GM21390 (cell line): Measurements from ENCODE around the gene ARNT2.

Experiments
- ATAC-seq: cut with Tn5 transposase; IDR thresholded peaks from one replicate; pipeline ENCODE4 v1.9.1; 2021; ENCODE audit not compliant: unreplicated experiment

Gene ARNT2

DNA sequence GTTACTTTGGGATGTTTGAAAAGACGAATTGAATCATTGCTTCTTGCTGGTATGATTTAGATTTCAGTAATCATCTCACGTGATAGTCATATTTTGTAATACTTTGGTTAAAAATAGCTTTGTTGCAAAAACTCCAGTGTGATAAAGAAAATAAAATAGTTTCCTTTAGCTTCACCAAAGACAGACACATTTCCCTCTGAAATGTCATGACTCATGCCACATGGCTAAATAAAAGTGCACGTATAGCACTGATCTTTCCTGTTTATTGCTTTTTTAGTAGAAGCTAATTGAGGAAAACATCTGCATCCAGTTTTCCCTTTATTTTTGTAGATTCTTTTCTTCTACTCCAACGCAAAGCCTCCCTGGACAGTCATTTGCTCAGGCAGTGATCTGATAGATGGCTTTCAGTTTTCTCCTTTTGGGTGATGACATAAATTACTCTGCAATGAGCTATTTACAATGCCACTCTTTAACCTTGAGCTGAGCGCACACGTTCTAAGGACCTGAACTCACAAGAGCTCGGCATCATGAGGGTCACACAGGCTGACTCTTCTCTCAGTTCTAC is 84.9 kb downstream of the ARNT2 start:
- no peak for ATAC-seq

DNA sequence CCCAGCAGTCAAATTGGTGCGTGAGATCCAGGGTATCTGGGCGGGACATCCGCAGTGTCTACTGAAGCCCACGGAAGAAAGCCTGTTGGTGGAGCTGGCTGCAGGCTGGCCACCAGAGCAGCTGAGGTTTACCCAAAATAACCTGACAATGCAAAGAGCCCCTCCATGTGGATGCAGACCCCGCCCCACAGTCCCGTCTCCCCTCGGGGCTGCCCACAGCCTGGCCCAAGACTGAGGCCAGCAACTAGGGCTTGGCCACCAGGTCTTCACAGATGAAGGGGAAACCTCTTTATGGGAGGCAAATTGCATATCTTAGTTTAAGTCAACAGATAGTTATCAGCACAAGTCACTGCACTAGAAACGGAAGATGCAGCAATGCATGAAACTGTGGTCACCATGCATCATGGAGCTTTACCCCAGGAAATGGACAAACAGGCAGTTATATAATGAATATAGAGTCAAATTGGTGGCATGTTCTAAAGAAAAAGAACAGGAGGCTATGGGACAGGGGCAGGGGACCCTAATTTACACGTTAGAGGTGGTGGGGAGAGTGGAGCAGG is 86.3 kb downstream of the ARNT2 start:
- ATAC-seq: no peak

GRCh38 chr15:80491163-80491847 is 87.1 kb downstream of the ARNT2 start:
- no peak for ATAC-seq

GRCh38 chr15:80492409-80492808 is 88.2 kb downstream of the ARNT2 start:
- ATAC-seq: no peak

DNA sequence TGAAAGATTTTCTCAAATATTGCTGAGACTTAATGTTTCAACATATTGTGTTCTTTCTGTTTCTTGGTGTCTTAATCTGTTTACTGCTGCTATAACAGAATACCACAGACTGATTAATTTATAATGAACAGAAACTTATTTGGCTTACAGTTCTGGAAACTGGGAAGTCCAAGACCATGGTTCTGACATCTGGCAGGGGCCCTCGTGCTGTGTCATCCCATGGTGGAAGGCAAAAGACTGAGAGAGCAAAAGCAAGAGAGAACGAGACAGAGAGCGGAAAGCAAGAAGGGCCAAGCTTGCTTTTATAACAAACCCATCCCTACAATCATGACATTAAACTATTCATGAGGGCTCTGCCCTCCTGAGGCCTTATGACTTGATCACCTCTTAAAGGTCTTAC is 88.7 kb downstream of the ARNT2 start:
- ATAC-seq: no peak

DNA sequence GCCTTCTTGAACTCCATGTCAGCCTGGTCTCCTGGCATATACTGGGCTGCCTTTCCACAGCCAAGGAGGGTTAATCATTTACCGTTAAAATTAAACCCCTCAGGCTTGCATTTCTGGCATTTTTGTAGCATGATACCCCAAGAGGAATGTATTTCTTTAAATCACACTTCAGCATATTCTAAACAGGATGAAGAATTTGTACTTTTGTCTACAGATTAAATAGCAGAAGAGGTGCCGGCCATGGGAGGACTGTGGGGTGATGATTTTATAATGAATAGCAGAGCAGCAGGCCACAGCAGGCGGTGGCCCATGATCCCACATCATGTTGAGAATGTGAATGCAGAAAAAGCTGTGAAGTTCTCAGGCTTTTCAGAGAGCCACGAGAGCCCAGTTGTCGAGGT is 90.2 kb downstream of the ARNT2 start:
- no peak for ATAC-seq

GRCh38 chr15:80494756-80495155 is 90.6 kb downstream of the ARNT2 start:
- ATAC-seq: no peak

GRCh38 chr15:80495401-80495942 is 91.3 kb downstream of the ARNT2 start:
- ATAC-seq: no peak

DNA sequence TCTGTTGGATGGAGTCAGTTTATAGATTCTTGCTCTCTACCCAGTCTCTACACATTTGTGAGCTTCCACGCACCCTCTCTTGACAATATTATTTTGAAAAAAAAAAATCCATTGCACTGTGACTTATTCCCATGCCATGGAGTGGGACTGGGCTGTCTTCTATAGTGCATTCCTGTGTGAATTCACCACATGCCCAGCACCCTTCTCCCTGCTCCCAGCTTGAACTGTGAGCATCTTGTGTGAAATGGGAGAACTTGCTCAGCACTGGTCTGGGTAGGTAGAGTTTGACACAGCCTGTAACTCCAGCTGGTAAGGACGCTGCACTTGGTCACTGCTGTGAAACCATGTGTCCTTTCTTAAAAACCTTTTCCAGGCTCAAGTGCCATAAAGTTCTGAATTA is 91.9 kb downstream of the ARNT2 start:
- no peak for ATAC-seq

GRCh38 chr15:80497221-80497620 is 93.0 kb downstream of the ARNT2 start:
- no peak for ATAC-seq

- ATAC-seq: no peak
Measured at GRCh38 chr15:80498652-80499051, 94.5 kb downstream of the ARNT2 start.

DNA sequence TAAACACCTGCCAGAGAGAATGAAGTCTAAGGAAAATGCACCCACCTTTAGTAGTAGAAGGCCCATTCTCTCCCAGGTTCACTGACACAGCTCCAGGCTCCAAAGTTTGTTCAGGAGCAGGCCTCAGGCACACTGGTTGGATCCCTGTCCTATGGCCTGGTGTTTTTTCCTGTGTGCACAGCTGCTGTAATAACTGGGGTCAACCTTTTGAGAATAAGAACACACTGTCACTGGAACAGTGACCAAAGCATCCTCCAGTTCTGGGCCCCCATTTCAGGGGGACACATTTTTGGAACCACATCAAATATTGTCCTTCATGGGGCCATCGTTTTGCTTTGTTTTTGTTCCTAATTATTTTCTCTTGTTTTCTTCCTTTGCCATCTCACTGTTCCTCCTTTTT is 95.8 kb downstream of the ARNT2 start:
- ATAC-seq: no peak

DNA sequence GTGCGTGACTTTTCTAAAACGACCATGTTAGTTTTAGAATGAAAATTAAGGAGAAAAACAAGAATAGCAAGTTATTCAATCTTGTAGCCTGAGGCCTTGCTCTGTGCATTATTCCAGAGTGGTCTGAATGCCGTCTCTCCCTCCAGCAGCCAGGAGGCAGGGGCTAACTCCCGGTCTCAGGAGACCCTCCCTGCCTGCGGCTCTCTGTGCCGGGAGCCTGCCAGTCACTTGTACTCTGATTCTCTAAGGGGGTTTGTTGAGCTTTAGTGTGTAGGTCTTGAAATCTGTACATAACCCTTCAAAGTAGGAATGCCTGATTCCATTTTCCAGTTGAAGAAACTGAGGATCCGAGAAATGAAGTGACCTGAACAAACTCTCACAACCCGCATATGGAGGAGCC is 97.3 kb downstream of the ARNT2 start:
- ATAC-seq: no peak

- ATAC-seq: no peak
Measured at GRCh38 chr15:80502782-80503181, 98.6 kb downstream of the ARNT2 start.

GRCh38 chr15:80503319-80503952 is 99.3 kb downstream of the ARNT2 start:
- ATAC-seq: no peak

DNA sequence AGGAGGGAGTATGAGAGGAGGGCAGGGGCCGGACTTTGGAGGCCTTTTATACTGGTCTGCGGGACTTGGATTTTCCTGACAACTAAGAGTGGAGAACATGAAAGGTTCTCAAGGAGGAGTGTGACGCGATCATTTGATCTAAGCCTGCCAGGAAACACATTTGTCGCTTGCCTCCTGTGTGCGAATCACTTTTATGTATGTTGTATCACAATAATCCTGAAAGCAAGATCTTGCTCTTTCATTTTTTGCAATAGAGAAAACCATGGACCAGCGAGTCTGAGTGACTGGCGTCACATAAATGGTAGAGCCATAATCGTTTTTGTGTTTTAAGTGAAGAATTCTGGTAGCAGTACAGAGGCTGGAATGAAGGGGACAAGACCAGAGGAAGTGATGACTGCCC is 100.7 kb downstream of the ARNT2 start:
- ATAC-seq: no peak

DNA sequence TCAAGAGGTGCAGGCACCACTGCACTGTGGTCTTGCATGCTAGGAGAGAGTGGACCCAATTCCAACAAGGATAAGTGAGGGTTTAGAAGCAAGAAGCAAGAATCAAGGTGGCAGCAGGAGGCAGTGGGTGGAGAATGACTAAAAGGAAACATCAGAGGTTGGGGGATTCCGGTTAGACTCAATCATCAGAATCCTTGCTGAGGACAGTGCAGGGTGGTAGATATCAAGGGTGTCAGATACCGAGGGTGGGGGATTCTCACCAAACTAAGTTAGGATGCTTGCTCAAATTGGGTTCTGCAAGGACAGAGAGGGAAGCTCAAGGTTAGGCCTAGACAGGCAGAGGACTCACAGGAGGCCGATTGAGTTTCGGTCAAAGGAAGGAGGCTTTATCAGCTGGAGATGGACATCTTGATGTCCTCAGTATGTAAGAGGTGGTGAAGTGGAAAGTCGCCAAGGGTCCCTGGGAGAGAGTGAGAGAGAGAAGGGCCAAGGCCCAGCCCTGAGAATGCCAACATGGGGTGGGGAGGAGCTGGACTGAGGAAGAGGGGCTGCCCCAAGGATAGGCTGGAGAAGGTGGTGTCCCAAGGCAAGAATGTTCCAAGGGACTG is 102.2 kb downstream of the ARNT2 start:
- no peak for ATAC-seq

DNA sequence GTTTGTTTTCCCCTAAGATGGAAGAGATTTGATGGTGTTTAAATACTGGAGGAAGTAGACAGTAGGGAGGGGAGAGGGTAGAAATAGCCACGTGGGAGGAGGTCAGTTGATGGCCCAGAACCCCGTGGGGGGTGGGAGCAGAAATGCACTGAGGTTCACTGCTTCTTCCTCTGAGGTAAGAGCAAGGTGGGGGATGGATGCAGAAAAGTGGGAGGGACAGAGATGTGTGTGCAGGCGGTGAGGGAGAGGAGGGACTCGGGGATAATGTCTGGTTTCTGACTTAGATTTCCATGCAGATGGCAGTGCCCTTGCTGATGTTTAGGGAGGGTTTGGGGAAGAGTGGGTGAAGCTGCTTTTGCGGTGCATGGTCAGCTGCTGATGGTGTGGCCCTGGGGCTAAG is 102.9 kb downstream of the ARNT2 start:
- no peak for ATAC-seq

DNA sequence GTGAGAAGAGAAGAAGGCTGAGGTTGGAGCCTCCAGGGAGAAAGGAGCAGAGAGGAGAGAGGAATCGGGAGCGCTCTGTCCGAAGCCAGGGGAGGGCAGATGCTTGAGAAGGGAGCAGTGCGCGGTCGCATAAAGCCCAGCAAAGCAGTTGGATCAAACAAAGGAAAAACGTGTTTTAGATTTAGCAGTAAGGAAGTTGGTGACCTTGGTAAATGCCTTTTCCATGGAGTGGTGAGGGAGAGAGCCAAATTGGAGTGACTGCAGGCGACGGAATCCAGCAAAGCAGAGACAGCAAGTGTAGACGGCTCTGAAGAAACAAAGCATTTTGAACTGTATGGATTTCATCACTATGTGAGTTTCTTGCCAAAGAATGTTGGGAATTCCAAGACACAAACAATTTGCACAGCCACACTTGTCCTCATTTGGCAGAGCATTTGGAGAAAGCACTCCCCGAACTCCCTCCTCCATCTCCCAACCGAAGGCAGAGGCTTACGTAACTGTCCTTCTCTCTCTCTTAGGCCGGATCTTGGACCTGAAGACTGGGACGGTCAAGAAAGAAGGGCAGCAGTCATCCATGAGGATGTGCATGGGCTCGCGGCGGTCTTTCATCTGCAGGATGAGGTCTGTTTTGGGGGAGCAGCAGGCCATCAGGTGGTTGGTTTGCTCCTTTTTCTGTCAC is 103.6 kb downstream of the ARNT2 start:
- ATAC-seq: no peak

- no peak for ATAC-seq
Measured at GRCh38 chr15:80508783-80509182, 104.6 kb downstream of the ARNT2 start.

GRCh38 chr15:80509800-80510199 is 105.6 kb downstream of the ARNT2 start:
- ATAC-seq: no peak
